Embryonic facial prominence (tissue), 1 donor: Measurements from ENCODE around the gene NEU3.
"Not testable (repeated sequence)": the region's sequence is repeated elsewhere in the genome, so short reads cannot be mapped to it uniquely, and the experiment has no call there.

Source experiments
- DNase-seq: peaks from one replicate; pipeline ENCODE4 v3.0.0-alpha.2; 2016; ENCODE audit errors: extremely low spot score

The NEU3 gene, protein sequence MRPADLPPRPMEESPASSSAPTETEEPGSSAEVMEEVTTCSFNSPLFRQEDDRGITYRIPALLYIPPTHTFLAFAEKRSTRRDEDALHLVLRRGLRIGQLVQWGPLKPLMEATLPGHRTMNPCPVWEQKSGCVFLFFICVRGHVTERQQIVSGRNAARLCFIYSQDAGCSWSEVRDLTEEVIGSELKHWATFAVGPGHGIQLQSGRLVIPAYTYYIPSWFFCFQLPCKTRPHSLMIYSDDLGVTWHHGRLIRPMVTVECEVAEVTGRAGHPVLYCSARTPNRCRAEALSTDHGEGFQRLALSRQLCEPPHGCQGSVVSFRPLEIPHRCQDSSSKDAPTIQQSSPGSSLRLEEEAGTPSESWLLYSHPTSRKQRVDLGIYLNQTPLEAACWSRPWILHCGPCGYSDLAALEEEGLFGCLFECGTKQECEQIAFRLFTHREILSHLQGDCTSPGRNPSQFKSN

DNA sequence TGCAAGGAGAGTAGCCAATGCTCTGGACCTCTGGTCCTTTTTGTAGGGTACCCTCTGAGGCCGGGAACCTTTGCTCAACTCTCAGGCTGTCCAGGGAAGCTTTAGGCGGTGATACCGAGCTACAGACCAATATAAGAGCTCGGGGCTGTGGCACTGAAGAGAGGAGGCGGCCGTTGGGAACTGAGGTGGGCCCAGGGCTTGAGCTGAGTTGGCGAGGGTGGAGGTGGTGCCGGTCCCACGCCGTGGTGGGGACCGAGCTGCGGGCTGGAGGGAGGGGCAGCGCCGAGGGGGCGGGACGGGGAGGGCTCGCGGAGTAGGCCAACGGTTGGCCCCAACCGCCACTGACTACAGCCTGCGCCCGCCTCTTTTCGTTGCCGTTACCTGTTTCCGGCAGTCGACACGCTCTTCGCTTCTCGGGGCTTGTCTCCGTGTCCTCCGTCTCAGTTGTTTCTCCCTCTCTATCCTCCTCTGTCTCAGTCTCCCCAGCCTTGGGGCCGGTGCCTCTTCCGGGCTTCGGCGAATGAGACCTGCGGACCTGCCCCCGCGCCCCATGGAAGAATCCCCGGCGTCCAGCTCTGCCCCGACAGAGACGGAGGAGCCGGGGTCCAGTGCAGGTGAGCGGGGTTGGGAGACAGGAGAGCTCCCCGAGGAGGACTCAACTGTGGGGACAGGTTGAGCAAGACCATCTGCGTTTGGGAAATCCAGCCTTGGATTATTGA is at the start of gene NEU3:
NEU3 (plus strand) TSS at position 393 of the 719 bp plus-strand sequence; CDS start at position 521, 128 bp downstream.
- DNase-seq, result peak; percentile 36

DNA sequence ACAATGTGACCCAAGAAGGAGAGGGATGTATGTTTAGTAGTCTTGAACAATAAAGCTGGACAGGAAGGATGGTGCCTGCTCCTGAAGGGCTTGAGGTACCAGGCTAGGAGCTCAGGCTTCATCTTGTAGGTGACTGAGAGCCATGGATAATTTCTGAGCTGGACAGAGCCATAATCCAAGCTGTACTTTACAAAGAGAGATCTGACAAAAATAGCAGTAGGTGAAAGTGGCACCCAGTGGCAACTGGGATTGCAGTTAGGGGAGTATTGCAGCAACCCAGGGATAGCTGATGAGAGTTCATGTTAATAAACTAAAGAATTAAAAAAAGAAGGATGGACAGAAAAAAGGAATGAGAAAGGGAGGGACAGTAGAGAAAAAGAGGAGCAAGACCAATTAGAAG is 47.2 kb upstream of the NEU3 start:
- no peak for DNase-seq

DNA sequence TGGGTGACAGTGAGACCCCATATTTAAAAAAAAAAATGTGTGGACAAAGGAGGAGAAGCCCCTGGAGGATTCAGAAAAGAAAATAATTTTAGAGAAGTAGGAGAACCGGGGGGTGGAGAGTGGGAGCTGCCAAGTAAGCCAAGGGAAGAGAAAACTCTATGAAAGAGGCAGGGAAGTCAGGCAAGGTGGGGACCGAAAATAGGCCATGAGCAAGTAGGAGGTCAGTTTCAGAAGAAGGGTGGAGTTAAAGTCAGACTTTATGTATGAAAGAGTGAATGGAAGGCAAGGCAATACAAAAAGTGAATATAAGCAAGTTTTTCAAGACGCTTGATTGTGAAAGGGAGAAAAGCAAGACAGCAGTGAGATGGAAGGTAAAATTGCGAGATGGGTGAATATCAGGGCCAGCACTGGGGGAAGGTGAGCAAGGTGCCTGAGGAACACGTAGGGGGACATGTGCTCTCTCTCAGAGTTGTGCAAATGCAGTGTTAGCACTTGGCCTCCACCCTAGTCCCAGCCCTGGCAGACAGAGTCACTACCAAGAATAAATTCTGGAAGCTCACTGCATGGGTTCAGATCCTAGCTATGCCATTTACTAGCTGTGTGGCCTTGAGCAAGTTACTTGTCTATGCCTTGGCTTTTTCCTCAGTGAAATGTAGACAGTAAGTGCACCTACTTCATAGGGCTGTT is 46.5 kb upstream of the NEU3 start:
- DNase-seq, result no peak

DNA sequence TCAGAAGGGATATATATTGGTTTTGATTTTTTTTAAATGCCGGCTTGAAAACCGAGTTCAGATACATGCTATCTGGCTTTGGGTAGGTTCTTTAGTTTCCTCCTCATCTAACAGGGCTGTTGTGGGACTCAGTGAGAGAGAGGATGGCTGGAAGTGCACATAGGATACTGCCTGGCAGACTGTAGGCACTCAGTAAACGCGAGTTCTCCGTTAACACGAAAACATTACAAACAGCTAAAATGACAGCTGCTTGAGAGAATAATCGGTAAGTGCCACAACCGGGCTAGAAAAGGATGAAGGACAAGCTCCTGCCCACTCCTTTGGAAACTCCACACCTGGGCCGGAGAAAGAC is 40.2 kb upstream of the NEU3 start:
- no peak for DNase-seq

DNA sequence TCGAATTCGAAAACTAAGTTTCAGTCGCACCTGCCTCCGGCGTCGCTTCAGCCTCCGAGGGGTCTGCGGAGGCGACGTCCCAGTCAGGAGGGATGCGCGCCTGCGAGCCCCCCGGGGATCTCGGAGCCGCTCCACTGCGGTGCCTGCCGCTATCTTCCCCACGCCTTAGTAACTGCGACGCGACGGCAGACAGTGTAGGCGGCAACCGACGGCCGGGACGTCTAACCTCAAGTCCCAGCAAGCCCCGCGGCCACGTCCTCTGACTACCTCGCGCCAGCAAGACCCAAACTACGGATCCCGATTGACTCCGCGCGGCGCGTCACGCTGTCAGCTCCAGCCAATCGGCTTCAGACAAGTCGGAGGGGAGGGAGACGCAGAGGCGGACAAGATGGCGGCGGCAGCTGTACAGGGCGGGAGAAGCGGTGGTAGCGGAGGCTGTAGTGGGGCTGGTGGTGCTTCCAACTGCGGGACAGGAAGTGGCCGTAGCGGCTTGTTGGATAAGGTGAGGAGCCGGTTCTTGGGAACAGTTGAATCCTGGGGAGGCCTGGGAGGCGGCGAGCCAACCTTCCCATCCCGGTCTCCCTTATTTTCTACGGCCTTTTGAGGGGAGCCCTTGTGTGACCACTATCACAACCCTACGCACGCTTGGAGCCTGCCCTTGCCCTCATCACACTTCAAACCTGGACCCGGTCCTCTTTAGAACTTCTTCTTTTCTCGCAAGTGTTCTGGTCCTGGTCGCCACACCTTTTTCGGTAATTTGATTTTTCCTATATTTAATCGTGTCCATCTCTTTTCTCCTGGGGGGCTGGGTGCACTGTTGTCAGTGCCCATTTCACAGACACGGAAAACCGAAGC is 39.6 kb upstream of the NEU3 start, which contains the start of the genes SPCS2 and XRRA1:
SPCS2 (plus strand) TSS at position 369 of the 855 bp plus-strand sequence; CDS start at position 389, 20 bp downstream.
XRRA1 (minus strand) TSS at position 194 of the 855 bp plus-strand sequence. CDS start 8,213 bp downstream, outside the sequence.
- peak; percentile 96 for DNase-seq

DNA sequence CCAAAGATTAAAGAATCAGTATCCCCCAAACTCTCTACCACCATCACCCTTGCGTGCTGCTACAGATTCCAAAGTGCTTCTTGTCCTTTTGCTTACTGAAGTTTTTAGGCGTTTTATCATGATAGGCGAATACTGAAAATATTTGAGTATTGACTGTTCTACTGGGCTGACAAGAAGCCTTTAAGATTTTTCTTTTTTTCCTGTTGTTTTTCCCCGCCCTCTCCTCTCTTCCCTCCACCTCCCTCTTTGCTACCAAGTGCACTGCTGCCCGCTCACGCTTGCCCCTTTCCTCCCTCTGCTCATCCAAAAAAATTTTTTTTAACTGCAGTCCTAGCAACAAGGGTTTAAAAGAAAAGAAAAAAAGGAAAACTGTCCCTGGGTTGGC is 39.0 kb upstream of the NEU3 start:
- no peak for DNase-seq

DNA sequence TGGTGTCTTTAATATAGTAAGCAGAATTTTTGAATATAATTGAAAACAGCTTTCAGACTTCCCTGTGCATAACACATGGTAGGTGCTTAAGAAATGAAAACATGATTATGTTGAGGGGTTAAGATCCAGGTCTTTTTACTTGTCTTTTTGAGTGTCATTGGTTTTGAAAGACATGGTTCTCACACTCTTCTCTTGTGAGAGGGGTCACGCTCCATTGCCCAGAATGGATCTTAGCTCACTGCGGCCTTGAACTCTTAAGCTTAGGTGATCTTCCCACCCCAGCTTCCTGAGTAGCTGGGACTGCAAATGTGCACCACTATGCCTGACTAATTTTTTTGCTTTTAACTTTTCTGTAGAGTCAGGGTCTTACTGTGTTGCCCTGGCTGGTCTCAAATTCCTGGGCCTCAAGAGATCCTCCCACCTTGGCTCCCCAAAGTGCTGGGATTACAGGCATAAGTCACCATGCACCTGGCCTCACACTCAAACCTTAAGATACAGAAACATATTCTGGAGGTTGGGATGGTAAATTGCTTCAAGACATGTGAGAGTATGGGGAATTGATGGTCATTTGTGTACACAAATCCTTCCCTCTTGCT is 38.3 kb upstream of the NEU3 start:
- no peak for DNase-seq

DNA sequence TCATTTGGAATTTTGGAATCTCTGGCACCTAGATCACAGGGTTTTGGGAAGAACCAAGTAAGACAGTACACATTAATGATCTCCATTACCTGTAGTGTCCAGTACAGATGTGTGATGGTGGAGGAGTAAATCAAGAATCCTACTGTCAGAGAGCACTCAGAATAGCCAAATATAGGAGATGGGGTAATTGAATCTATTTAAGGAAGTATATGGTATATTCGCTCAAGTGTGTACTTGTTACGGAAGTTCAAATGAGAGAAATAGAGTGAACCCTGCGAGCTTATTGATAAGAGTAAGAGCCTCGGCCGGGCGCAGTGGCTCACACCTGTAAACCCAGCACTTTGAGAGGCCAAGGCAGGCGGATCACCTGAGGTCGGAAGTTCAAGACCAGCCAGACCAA is 37.5 kb upstream of the NEU3 start:
- DNase-seq, result no peak

DNA sequence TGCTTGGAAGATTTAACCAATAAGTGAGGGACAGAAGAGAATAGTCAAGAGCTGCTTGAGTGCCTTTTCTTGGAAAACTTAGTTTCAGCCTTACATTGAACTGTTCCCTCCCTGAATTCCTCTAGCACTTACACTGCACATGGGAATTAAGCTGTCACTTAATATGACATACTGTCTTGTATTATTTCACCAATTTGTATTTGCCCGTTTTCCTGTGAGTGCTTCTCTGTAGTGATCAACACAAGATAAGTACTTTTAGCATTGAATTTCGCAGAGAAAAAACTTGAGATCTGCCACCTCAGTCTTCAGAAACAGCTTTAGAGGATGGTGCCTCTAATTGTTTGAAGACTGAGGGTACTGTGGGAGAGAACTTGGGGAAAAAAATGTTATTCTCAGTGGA is 36.0 kb upstream of the NEU3 start:
- DNase-seq, result no peak

DNA sequence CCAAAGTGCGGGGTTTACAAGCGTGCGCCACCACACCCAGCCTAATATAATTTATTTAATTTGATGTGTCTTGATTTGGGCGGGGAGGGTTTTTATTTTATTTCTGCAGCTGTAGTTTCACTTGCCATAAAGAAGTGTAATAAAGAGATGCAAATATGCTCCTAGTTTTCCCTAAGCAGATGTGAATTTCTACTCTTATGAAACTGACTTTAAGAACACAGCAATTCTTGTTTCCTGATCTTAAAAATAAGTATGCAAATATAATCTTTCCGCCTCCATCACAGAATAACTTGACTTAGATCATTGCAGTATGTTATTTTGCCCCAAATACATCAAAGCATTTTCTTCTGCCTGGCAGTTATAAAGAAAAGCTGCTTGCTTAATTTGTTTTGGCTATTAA is 35.3 kb upstream of the NEU3 start:
- no peak for DNase-seq

DNA sequence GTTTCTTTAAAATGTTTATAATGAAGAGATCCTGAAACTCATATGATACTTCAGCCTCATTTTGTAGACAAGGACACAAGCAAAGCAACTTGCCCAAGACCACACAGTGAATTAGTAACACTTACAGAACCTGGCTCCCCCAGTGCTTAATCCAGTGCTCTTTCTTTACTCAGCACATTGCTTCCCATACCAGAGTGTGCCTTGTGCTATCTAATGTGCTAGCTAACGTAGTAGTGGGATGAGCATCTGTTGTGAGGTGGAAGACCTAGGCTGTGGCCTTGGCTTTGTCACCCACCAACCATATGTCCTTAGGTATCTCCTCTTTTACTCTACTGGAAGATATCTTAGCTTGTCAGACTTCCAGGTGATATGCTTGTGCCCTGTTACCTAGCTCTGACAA is 34.5 kb upstream of the NEU3 start:
- DNase-seq, result no peak

DNA sequence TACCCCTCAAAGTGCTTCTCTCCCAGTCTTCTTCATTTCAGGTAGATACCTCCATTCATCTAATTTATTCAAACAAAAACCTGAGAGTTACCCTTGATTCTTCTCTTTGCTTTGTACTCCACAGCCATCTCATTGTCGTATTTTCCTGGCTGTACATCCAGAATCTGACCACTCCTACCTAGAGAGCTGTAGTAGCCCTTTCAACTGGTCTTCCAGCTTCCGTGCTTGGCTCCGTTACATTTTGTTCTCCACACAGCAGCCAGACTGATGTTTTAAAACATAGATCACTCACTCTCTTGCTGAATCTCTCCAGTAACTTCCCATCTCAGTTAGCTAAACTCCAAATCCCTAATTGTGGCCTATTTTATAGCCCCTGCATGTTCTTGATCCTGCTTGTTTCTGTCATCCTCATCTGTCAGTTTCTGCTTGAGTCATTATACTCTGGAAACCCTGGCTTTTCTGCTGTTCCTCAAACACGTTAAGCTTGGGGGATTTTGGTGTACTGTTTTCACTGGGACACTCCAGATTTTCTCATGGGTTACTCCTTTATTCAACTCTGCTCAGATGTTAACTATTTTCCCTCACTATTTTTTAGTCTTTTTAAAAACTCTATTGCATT is 32.2 kb upstream of the NEU3 start:
- DNase-seq, result no peak

DNA sequence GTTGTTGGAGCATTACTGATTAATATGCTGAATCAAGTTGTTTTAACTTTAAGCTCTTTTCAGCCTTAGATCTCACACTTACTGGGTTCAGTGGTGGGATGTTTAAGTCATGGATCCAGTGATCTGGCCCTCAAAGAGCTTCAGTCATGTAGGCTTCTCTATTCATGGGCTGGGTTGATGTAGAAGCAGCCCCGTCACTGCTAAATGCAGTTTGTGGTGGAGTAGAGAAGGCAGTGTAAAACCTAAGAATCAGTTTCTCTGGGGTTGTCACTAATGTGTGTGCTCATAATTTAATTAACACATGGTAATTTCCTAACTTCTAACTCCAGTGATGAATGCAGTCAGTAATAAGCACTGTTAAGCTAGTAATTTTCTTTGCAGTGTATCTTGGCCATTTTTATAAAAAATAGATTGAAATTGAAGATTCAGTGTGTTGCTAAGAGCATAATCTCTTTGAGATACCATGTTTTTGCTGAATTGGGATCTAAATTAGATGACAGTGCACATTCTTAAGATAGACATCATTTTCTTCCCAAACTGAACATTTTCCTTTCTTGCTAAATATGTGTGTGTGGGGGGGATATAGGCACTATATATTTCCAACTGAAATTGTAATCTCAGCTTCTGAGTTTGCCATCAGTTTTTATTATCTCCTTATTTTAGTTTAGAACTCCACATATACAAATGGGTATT is 30.6 kb upstream of the NEU3 start:
- no peak for DNase-seq

DNA sequence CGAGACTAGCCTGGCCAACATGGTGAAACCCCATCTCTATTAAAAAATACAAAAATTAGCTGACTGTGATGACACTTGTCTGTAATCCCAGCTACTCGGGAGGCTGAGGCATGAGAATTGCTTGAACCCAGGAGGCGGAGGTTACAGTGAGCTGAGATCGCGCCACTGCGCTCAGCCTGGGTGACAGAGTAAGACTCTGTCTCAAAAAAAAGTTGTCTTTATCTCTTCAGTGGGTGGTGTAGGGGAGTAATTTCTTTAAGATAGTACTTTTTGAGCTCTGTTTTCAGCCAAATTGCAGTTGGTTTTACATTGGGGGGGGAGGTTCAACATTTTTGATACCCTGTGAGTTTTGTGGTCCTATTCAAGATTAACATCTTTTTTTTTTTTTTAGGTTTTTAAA is 28.6 kb upstream of the NEU3 start:
- DNase-seq, result not testable (repeated sequence)

DNA sequence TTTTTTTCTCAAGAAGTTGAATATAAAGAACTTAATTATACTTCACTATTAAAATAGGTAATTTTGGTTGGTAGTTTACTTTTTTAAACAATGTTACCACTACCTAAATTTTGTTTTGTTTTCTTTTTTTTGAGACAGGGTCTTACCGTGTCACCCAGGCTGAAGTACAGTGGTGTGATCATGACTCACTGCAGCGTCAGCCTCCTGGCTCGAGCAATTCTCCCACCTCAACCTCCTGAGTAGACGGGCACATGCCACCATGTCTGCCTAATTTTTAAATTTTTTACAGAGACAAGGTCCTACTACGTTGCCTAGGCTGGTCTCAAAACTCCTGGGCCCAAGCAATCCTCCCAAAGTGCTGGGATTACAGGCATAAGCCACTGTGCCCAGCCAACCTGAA is 22.1 kb upstream of the NEU3 start:
- no peak for DNase-seq

DNA sequence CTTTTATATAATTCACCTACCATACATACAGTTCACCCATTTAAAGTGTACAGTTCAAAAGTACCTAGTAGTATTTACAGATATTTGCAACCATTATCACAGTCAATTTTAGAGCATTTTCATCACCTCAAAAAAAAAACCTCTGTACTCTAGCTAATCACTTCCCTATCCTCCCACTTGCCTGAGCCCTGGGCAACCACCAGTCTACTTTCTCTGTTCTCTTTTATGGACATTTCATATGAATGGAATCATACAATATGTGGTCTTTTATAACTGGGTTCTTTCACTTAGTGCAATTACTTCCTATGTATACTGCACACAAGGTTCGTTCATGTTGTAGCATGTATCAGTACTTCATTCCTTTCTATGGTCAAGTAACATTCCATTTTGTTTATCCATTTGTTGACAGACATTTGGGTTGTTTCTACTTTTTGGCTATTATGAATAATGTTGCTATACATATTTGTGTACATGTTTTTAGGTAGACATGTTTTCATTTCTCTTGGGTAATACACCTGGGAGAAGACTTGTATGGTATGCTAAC is 17.8 kb upstream of the NEU3 start:
- no peak for DNase-seq

DNA sequence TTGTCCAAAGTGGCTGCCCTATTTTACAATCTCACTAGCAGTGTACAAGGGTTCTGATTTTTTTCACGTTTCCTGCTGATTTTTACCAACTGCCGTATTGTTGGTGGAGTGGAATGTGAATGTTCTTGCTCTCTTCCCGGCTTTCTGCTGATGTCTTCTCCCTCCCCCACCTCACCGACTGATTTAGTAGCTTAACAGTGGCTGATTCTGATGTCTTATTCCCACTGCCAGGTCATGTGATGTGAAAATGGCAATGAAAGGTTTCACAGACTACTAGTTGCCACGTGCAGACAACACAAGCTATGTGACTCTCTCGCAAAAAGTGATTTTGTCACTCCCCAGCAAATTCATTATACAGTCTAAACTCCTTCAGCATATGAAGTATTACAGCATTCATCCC is 17.3 kb upstream of the NEU3 start:
- DNase-seq, result no peak

DNA sequence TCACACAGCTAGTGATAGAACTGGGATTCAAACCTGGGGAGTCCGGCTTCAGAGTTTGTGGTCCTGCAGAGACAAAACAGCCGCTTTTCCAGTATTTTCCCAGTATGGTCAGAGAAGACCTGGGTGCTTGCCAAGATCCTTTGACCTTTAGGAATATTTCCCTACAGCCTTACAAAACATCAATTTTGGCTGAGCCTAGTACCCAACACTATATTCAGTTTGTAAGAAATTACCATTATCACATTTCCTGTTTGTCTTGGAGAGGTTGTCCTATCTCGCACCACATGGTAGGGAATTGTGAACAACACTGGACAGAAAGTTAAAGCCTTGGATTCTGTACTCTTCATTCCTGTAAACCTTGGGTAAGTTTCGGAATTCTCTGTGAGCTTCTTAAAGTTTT is 10.7 kb upstream of the NEU3 start:
- DNase-seq, result no peak

DNA sequence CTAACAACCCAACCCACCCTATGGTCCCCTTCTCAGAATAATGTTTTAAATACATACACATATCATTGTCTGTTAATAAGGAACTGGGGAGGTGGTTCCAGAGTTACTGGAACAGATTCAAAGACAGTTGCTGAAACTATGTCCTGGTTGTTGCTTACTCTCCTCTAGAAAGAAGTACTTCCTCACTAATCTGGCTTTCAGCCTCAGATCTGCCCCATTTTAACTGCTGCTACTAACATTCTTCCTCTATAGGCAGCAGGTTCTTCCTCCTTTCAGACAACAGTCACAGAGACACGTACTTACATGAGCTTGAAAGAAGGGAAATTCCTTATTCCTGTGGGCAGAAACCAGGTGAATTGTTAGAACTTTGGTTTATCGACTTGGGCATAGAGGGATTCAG is 8.1 kb upstream of the NEU3 start:
- no peak for DNase-seq

DNA sequence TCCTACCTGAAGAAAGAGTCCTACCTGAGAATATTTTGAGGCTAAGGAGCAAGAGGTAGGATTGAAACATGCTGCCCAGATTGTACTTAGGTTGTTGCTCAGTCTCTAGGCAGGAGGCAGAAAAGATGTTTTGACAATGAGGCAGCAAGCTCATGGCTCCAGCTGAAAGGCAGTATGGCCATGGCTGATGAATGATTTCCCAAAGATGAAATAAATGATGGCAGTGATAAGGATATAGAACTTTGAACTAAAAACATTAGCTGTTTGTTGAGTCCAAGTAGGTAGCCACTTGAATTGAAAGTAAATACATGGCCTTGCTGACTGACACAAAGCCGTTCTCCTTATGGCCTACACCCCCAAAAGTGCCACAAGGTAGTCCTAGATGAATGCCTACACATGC is 6.8 kb upstream of the NEU3 start:
- DNase-seq, result no peak
